Measurements from ENCODE around the gene RITA1. TPM values are rescaled to one million over a fixed set of nuclear protein-coding genes. Genes with fewer than 3 reads are reported as not detected.

RITA1 gene
- total and polyA plus RNA-seq, 7 experiments from 2014 or later, result 6.4 to 28.9 (median 14.2) TPM

DNA sequence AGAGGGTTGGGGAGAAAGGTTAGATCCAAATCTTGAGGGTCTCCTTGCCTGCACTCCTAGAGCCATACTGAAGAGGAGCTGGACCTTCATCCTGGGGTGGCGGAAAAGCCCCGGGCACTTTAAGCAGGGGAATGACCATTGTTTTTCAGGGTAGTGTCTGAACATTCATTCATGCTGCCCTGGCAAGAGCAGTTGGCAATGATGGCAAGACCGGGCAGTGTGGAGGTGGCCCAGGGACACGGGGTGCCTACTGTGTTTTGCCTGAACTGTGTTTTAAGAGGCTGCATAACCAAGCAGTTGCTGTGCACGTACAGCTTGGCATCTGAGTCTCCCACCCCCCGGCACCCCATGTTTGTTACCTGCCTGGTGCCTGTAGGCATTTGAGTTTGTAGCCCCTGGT lies 50.5 kb downstream of the RITA1 start:
- no peak overlapping the region for H3K4me3 ChIP-seq (ENCODE audit: low read length)
- peaks cover 7 to 37% of the 10 kb centered on the region in 2 donors for H3K4me1 ChIP-seq (ENCODE audit: control insufficient read depth in 2 of 2, insufficient read depth in 2 of 2, low read length in 2 of 2)
- intact Hi-C loops (cut with micrococcal nuclease), result no loop called here
- peaks cover 0 to 43% (median 6%) of the 10 kb centered on the region in 3 experiments for H3K36me3 ChIP-seq (ENCODE audit: control insufficient read depth in 2 of 3, insufficient read depth in 3 of 3, low read length in 3 of 3)
- no peak overlapping the region for H3K27ac ChIP-seq (ENCODE audit: low read depth, low read length)
- ChIA-PET CTCF (interaction anchor here (0.7 to 1.1 kb wide), 3 partner anchors 19 to 194 kb away, joined by 3 read pairs; no protein-coding TSS in a partner anchor), POLR2A (no interaction called here)
- no peaks in the 10 kb centered on the region for H3K27me3 ChIP-seq (ENCODE audit: control insufficient read depth in 2 of 2, insufficient read depth in 2 of 2, low read length in 2 of 2)
- no peaks in the 10 kb centered on the region for H3K9me3 ChIP-seq (ENCODE audit: control insufficient read depth in 2 of 3, low read length in 3 of 3)
- Mint-ChIP-seq H3K9me3 (no peaks in the 10 kb centered on the region), H3K4me3 (no peak overlapping the region), H3K4me1 (peaks cover 45 to 88% (median 73%) of the 10 kb centered on the region in 7 donors), H3K27ac (peak overlapping the region in 6 of 9 donors; percentile 41 to 94 (median 80)), H3K36me3 (peaks cover 0 to 42% (median 32%) of the 10 kb centered on the region in 5 donors), H3K27me3 (no peaks in the 10 kb centered on the region)
- no peak for DNase-seq
- no peak for ATAC-seq

DNA sequence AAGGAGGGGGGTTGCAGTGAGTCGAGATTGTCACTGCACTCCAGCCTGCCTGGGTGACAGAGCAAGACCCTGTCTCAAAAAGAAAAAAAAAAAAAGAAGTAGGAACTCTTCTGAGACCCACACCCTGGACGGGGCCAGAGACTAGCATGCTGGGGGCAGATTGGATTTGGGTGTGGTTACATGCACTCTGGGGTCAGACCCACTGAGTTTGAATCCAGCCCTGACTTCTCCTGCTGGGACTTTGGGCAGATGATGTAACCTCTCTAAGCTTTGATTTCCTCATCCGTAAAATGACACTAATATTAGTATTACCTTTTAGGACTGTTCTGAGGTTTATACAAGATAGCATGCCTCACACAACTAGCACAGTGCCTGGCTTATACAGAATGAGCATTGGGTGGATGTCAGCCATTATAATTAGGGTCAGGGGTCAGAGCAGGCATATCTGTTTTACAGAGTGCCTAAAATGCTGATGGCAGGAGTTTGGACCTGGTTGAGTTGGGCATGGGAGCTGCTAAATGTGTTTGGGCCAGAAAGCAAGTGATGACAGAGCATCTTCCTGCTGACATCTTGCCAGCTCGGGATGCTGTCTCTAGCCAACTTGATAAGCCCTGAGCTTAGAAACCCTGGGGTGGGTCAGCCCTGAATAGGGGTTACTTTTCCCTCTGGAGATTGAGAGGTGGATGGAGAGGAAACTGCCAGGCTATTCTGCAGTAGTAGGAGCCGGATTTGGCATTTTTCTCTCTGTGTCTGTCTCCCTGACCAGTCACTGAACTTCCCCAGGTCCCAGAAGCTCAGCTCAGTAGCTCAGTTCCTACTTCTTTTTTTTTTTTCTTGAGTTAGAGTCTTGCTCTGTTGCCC lies 51.2 kb downstream of the RITA1 start:
- Histone ChIP-seq H3K36me3 (ENCODE audit: control insufficient read depth in 2 of 3, insufficient read depth in 3 of 3, low read length in 3 of 3) (peaks cover 0 to 40% (median 0%) of the 10 kb centered on the region in 3 experiments), H3K27me3 (ENCODE audit: control insufficient read depth in 2 of 2, insufficient read depth in 2 of 2, low read length in 2 of 2) (no peaks in the 10 kb centered on the region), H3K4me3 (ENCODE audit: low read length) (no peak overlapping the region), H3K27ac (ENCODE audit: low read depth, low read length) (no peak overlapping the region), H3K9me3 (ENCODE audit: control insufficient read depth in 2 of 3, low read length in 3 of 3) (no peaks in the 10 kb centered on the region), H3K4me1 (ENCODE audit: control insufficient read depth in 2 of 2, insufficient read depth in 2 of 2, low read length in 2 of 2) (peaks cover 7 to 30% of the 10 kb centered on the region in 2 donors)
- H3K36me3 Mint-ChIP-seq, result peaks cover 0 to 50% (median 25%) of the 10 kb centered on the region in 5 donors
- no peaks in the 10 kb centered on the region for H3K9me3 Mint-ChIP-seq
- ATAC-seq (no peak), DNase-seq (no peak)
- H3K27me3 Mint-ChIP-seq, result no peaks in the 10 kb centered on the region
- ChIA-PET CTCF (interaction anchor here (0.7 to 1.0 kb wide), 2 partner anchors 12 to 26 kb away, joined by 3 read pairs; no protein-coding TSS in a partner anchor), POLR2A (interaction anchor here (0.7 kb wide), 1 partner anchor 25 kb away, joined by 3 read pairs; no protein-coding TSS in a partner anchor)
- H3K27ac Mint-ChIP-seq, result peak overlapping the region in 7 of 9 donors; percentile 18 to 86 (median 50)
- H3K4me1 Mint-ChIP-seq, result peaks cover 43 to 88% (median 74%) of the 10 kb centered on the region in 7 donors
- intact Hi-C loops (cut with micrococcal nuclease), result no loop called here
- H3K4me3 Mint-ChIP-seq, result no peak overlapping the region

DNA sequence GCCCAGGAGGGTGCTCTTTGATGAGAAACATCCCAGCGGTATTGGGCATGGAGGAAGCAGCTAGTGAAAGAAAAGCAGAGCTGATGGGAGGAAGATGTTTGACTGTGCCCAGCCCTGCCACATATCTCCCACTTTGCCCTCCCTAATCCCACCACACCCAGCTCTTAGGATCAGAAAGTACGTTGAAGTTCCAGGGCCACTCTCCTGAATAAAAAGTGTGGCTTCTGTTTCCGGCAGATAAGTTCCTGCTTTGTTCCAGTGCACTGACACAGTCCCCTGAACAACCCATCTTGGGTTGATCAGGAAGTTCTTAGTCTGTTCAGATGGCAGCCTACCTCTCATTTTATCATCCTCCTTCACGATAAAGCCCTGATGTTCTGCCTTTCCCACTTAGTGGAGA lies 52.2 kb downstream of the RITA1 start:
- H3K9me3 Mint-ChIP-seq, result no peaks in the 10 kb centered on the region
- no peak overlapping the region for H3K4me3 Mint-ChIP-seq
- peaks cover 40 to 83% (median 69%) of the 10 kb centered on the region in 7 donors for H3K4me1 Mint-ChIP-seq
- intact Hi-C loops (cut with micrococcal nuclease), result no loop called here
- H3K36me3 ChIP-seq (ENCODE audit: control insufficient read depth in 2 of 3, insufficient read depth in 3 of 3, low read length in 3 of 3), result peaks cover 0 to 42% (median 0%) of the 10 kb centered on the region in 3 experiments
- no peaks in the 10 kb centered on the region for H3K27me3 Mint-ChIP-seq
- no peaks in the 10 kb centered on the region for H3K9me3 ChIP-seq (ENCODE audit: control insufficient read depth in 2 of 3, low read length in 3 of 3)
- peak overlapping the region in 6 of 9 donors; percentile 53 to 84 (median 72) for H3K27ac Mint-ChIP-seq
- ChIA-PET CTCF (interaction anchor here (1.0 to 1.3 kb wide), 2 partner anchors 11 to 27 kb away, joined by 3 read pairs; no protein-coding TSS in a partner anchor), POLR2A (interaction anchor here (0.6 to 0.9 kb wide), 2 partner anchors 12 to 21 kb away, joined by 3 to 11 read pairs; no protein-coding TSS in a partner anchor)
- H3K27me3 ChIP-seq (ENCODE audit: control insufficient read depth in 2 of 2, insufficient read depth in 2 of 2, low read length in 2 of 2), result no peaks in the 10 kb centered on the region
- DNase-seq, result no peak
- ATAC-seq, result no peak
- peaks cover 0 to 57% (median 28%) of the 10 kb centered on the region in 5 donors for H3K36me3 Mint-ChIP-seq
- no peak overlapping the region for H3K4me3 ChIP-seq (ENCODE audit: low read length)
- H3K27ac ChIP-seq (ENCODE audit: low read depth, low read length), result no peak overlapping the region
- H3K4me1 ChIP-seq (ENCODE audit: control insufficient read depth in 2 of 2, insufficient read depth in 2 of 2, low read length in 2 of 2), result peaks cover 3 to 20% of the 10 kb centered on the region in 2 donors

DNA sequence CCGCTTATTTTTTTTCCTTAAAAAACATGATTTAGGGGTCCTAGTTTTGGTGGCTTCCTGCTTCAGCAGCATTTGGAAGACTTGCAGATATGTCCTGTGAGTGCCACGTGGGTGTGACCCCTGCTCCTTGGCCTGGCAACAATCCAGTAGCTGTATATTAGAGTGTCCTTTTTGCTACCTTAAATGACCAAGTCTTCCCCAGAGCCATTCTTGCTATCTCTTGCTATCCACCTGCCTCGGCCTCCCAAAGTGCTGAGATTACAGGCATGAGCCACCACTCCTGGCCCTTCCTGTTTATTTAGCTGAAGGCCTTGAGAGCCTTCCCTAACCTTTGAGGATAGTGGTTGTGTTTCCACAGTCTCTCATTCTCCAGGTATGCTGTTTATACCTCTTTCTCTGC lies 52.8 kb downstream of the RITA1 start:
- H3K4me1 ChIP-seq (ENCODE audit: control insufficient read depth in 2 of 2, insufficient read depth in 2 of 2, low read length in 2 of 2), result peaks cover 0 to 16% of the 10 kb centered on the region in 2 donors
- Mint-ChIP-seq H3K4me3 (no peak overlapping the region), H3K27ac (peak overlapping the region in 2 of 9 donors; percentile 41 to 70), H3K4me1 (peaks cover 34 to 78% (median 63%) of the 10 kb centered on the region in 7 donors), H3K9me3 (no peaks in the 10 kb centered on the region), H3K36me3 (peaks cover 0 to 56% (median 26%) of the 10 kb centered on the region in 5 donors), H3K27me3 (no peaks in the 10 kb centered on the region)
- H3K36me3 ChIP-seq (ENCODE audit: control insufficient read depth in 2 of 3, insufficient read depth in 3 of 3, low read length in 3 of 3), result peaks cover 0 to 45% (median 0%) of the 10 kb centered on the region in 3 experiments
- no peaks in the 10 kb centered on the region for H3K9me3 ChIP-seq (ENCODE audit: control insufficient read depth in 2 of 3, low read length in 3 of 3)
- H3K4me3 ChIP-seq (ENCODE audit: low read length), result no peak overlapping the region
- no peak for ATAC-seq
- intact Hi-C loops (cut with micrococcal nuclease), result no loop called here
- DNase-seq, result no peak
- ChIA-PET CTCF (interaction anchor here (0.7 to 1.3 kb wide), 2 partner anchors 27 to 51 kb away, joined by 3 read pairs; no protein-coding TSS in a partner anchor), POLR2A (interaction anchor here (0.9 kb wide), 1 partner anchor 13 kb away, joined by 3 read pairs; no protein-coding TSS in a partner anchor)
- no peak overlapping the region for H3K27ac ChIP-seq (ENCODE audit: low read depth, low read length)
- H3K27me3 ChIP-seq (ENCODE audit: control insufficient read depth in 2 of 2, insufficient read depth in 2 of 2, low read length in 2 of 2), result no peaks in the 10 kb centered on the region

DNA sequence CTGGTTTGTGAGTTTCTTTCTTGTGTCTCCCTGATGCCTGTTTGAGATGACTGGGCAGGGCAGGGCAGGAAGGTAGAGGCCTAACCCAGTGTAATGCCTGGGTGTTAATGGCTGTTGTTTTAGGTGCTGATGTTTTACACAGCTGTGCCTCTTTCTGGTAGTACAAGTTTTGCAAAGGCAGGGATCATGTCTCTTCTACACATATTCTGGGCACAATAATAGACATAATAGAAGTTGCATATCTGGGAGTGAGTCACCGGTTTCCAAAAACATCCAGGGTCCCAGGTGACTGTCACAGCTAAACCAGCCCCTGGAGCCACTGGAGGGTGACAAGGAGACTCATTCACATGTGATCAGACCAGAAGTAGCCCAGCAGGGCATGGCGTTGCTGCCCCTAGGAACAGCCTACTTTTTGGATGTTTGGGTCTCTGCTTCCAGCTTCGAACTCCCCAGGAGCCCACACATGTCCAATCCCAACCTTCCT lies 53.8 kb downstream of the RITA1 start:
- ATAC-seq (no peak), DNase-seq (no peak)
- Histone ChIP-seq H3K27me3 (ENCODE audit: control insufficient read depth in 2 of 2, insufficient read depth in 2 of 2, low read length in 2 of 2) (no peaks in the 10 kb centered on the region), H3K4me3 (ENCODE audit: low read length) (no peak overlapping the region), H3K27ac (ENCODE audit: low read depth, low read length) (no peak overlapping the region), H3K9me3 (ENCODE audit: control insufficient read depth in 2 of 3, low read length in 3 of 3) (no peaks in the 10 kb centered on the region), H3K4me1 (ENCODE audit: control insufficient read depth in 2 of 2, insufficient read depth in 2 of 2, low read length in 2 of 2) (peaks cover 0 to 7% of the 10 kb centered on the region in 2 donors), H3K36me3 (ENCODE audit: control insufficient read depth in 2 of 3, insufficient read depth in 3 of 3, low read length in 3 of 3) (peaks cover 0 to 51% (median 0%) of the 10 kb centered on the region in 3 experiments)
- H3K4me3 Mint-ChIP-seq, result no peak overlapping the region
- H3K27ac Mint-ChIP-seq, result peak overlapping the region in 6 of 9 donors; percentile 14 to 89 (median 47)
- H3K4me1 Mint-ChIP-seq, result peaks cover 30 to 75% (median 60%) of the 10 kb centered on the region in 7 donors
- intact Hi-C loops (cut with micrococcal nuclease), result no loop called here
- no peaks in the 10 kb centered on the region for H3K27me3 Mint-ChIP-seq
- CTCF ChIA-PET, result interaction anchor here (0.5 to 0.6 kb wide), 2 partner anchors 56 to 186 kb away, joined by 3 read pairs; no protein-coding TSS in a partner anchor
- peaks cover 0 to 2% (median 0%) of the 10 kb centered on the region in 11 donors for H3K9me3 Mint-ChIP-seq
- POLR2A ChIA-PET, result interaction anchor here (0.6 to 1.6 kb wide), 2 partner anchors 15 to 21 kb away, joined by 3 to 4 read pairs; no protein-coding TSS in a partner anchor
- H3K36me3 Mint-ChIP-seq, result peaks cover 0 to 56% (median 23%) of the 10 kb centered on the region in 5 donors

DNA sequence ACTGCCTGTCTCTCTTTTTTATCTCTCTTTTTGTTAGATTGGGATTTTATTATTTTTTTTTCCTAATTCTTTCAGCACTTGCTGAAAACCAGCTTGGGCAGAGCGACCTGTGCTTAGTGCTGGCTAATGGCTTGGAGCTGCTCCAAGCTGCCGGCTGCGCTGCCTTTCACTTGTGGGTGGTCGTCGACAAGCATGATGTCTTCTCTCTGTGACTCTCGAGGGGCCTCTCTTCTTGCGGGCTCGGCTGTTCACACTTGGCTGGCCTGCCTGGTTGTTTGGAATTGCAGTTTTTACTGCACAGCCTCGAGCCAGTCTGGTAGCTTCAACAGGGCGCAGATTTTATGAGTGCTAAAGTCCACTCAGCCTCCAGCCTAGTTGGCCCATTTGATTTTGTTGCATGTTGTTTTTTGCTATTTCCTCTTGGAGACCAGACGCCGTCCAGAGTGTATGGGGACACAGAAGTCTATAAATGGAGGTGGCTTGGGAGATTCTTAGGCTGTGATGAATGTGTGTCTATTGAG lies 54.4 kb downstream of the RITA1 start:
- Mint-ChIP-seq H3K27ac (peak overlapping the region in 6 of 9 donors; percentile 2 to 89 (median 23)), H3K4me3 (no peak overlapping the region), H3K36me3 (peaks cover 0 to 59% (median 22%) of the 10 kb centered on the region in 5 donors), H3K27me3 (no peaks in the 10 kb centered on the region), H3K9me3 (peaks cover 0 to 2% (median 0%) of the 10 kb centered on the region in 11 donors), H3K4me1 (peaks cover 34 to 76% (median 63%) of the 10 kb centered on the region in 7 donors)
- intact Hi-C loops (cut with micrococcal nuclease), result no loop called here
- no peak overlapping the region for H3K4me3 ChIP-seq (ENCODE audit: low read length)
- peaks cover 0 to 53% (median 0%) of the 10 kb centered on the region in 3 experiments for H3K36me3 ChIP-seq (ENCODE audit: control insufficient read depth in 2 of 3, insufficient read depth in 3 of 3, low read length in 3 of 3)
- ChIA-PET POLR2A (interaction anchor here (0.5 to 1.6 kb wide), 3 partner anchors 15 to 21 kb away, joined by 3 to 4 read pairs (median 3); no protein-coding TSS in a partner anchor), CTCF (interaction anchor here (0.5 kb wide), 1 partner anchor 56 kb away, joined by 3 read pairs; no protein-coding TSS in a partner anchor)
- ATAC-seq, result no peak
- no peak for DNase-seq
- H3K27me3 ChIP-seq (ENCODE audit: control insufficient read depth in 2 of 2, insufficient read depth in 2 of 2, low read length in 2 of 2), result no peaks in the 10 kb centered on the region
- no peak overlapping the region for H3K27ac ChIP-seq (ENCODE audit: low read depth, low read length)
- peaks cover 0 to 7% of the 10 kb centered on the region in 2 donors for H3K4me1 ChIP-seq (ENCODE audit: control insufficient read depth in 2 of 2, insufficient read depth in 2 of 2, low read length in 2 of 2)
- H3K9me3 ChIP-seq (ENCODE audit: control insufficient read depth in 2 of 3, low read length in 3 of 3), result no peaks in the 10 kb centered on the region
